Esophagus muscularis mucosa (tissue), 4 donors: ENCODE results near the gene DYNC1I1.

Source experiments
- EP300 ChIP-seq: sonication (generic); formaldehyde crosslinking; IDR thresholded peaks from one replicate; pipeline ENCODE4 v1.6.1; 2017; ENCODE audit warnings: antibody characterized with exemption
- POLR2AphosphoS5 ChIP-seq, 2 donors: sonication (generic); formaldehyde crosslinking; IDR thresholded peaks; one replicate each; pipeline ENCODE4 v1.6.1; 2017; ENCODE audit warnings: antibody characterized with exemption in 2 of 2
- TF ChIP-seq, protein P1 (sequence below), 3 experiments: fragments of 200-600 bp in 2 of 3; fragments of 450-650 bp in 1 of 3; sonication (generic) in 2 of 3; IDR thresholded peaks; one replicate each; pipeline ENCODE4 v1.5.1; 2017 to 2019; ENCODE audit warnings: antibody characterized with exemption in 3 of 3, mild to moderate bottlenecking in 2 of 3, moderate library complexity in 1 of 3

DNA sequence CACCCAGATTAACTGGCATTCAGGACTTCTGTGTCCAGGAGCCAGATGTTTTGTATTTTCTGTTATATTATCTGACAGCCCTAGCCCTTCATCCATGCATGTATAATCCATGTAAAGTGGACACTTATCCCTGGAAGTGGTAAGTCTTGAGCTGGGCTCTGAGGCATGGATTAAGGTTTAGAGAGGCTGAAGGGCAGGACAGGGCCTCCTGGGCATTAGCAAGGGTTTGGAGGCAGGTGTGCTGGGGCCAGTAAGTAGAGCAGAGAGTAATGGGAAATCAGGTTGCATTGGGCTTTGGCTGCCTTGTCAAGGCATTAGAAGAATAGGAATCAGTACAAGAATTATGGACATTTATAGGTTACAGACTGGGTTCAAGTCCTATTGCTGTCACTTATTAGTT is 138.0 kb downstream of the DYNC1I1 start:
- TF ChIP-seq, protein P1, sequence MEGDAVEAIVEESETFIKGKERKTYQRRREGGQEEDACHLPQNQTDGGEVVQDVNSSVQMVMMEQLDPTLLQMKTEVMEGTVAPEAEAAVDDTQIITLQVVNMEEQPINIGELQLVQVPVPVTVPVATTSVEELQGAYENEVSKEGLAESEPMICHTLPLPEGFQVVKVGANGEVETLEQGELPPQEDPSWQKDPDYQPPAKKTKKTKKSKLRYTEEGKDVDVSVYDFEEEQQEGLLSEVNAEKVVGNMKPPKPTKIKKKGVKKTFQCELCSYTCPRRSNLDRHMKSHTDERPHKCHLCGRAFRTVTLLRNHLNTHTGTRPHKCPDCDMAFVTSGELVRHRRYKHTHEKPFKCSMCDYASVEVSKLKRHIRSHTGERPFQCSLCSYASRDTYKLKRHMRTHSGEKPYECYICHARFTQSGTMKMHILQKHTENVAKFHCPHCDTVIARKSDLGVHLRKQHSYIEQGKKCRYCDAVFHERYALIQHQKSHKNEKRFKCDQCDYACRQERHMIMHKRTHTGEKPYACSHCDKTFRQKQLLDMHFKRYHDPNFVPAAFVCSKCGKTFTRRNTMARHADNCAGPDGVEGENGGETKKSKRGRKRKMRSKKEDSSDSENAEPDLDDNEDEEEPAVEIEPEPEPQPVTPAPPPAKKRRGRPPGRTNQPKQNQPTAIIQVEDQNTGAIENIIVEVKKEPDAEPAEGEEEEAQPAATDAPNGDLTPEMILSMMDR (IDR thresholded peaks at IDR 0.05), result no peak
- TF ChIP-seq POLR2AphosphoS5 (IDR thresholded peaks at IDR 0.05) (no peak), EP300 (no peak)
